HCT116 (cell line): ENCODE results near the gene XRCC3. TPM values are rescaled to one million over a fixed set of nuclear protein-coding genes. Genes with fewer than 3 reads are reported as not detected.

Source experiments
- ATAC-seq: fragments of 200-7000 bp; cut with Tn5 transposase; 2 replicates; pipeline ENCODE4 v1.9.1; 2020; ENCODE audit warnings: mild to moderate bottlenecking, moderate library complexity
- BruUV-seq: library from RNA; stranded (reverse); fragments of 400-500 nt; replicated peaks from 2 replicates; lab custom pipeline; 2021; lab: Mats Ljungman, UMichigan
- CTCF ChIA-PET: fragments of 300-600 bp; sonication (Branson Sonifier 250); formaldehyde crosslinking; loops from one replicate; lab custom pipeline; 2021; ENCODE audit warnings: antibody characterized with exemption; lab: Charles Lee
- POLR2A ChIA-PET: fragments of 300-600, 350-600 bp; sonication (Branson Sonifier 250); formaldehyde crosslinking; loops from one replicate; lab custom pipeline; 2021; ENCODE audit warnings: antibody characterized with exemption; lab: Charles Lee
- RAD21 ChIA-PET, 2 experiments: fragments of 300-600 bp; sonication (Branson Sonifier 250); formaldehyde crosslinking; loops; one replicate each; lab custom pipeline; 2023; ENCODE audit warnings: low total read pairs in 2 of 2; ENCODE audit not compliant: uncharacterized antibody in 2 of 2, unreplicated experiment in 2 of 2, low non-redundant PET in 1 of 2; lab: Charles Lee
- DNase-seq: peaks from one replicate; pipeline ENCODE4 v3.0.0-alpha.2; 2010; ENCODE audit warnings: low read depth, low spot score
- H2AFZ ChIP-seq: fragments of 200-600 bp; shearing (Covaris generic), sonication (generic); 2 replicates; pipeline ENCODE4 v1.6.1; 2017; ENCODE audit warnings: low read depth, mixed run types, mixed read lengths, antibody characterized with exemption, low read length; ENCODE audit not compliant: poor library complexity, severe bottlenecking
- H3K27ac ChIP-seq: 2 replicates; pipeline ENCODE4 v1.5.1; 2012; ENCODE audit warnings: low read depth, low read length
- H3K27me3 ChIP-seq: fragments of 200-600 bp; sonication (generic); 2 replicates; pipeline ENCODE4 v1.6.1; 2016; ENCODE audit warnings: mixed run types, low read length, mixed read lengths; ENCODE audit not compliant: insufficient read depth
- H3K36me3 ChIP-seq, 2 experiments: fragments of 200-500 bp in 1 of 2; fragments of 200-600 bp in 1 of 2; sonication (Bioruptor generic) in 1 of 2; sonication (generic) in 1 of 2; 2 replicates each; pipeline versions ENCODE4 v1.5.1 to v1.6.1; 2014 to 2016; ENCODE audit warnings: low read length in 2 of 2, inconsistent platforms in 1 of 2, mixed read lengths in 1 of 2, mixed run types in 1 of 2; ENCODE audit not compliant: insufficient read depth in 2 of 2, control insufficient read depth in 1 of 2
- H3K4me1 ChIP-seq, 2 experiments: fragments of 200-600 bp in 1 of 2; sonication (generic) in 1 of 2; 2 replicates each; pipeline versions ENCODE4 v1.5.1 to v1.6.1; 2012 to 2017; ENCODE audit warnings: low read length in 2 of 2, inconsistent platforms in 1 of 2, mild to moderate bottlenecking in 1 of 2, mixed read lengths in 1 of 2, mixed run types in 1 of 2, moderate library complexity in 1 of 2; ENCODE audit not compliant: insufficient read depth in 2 of 2, control insufficient read depth in 1 of 2
- H3K4me2 ChIP-seq: fragments of 200-600 bp; sonication (generic); 2 replicates; pipeline ENCODE4 v1.6.1; 2017; ENCODE audit warnings: mixed run types, low read length, mixed read lengths
- H3K4me3 ChIP-seq, 2 experiments: fragments of 200-600 bp in 1 of 2; sonication (generic) in 1 of 2; replicated peaks in 1 of 2; 2 replicates each; pipeline ENCODE4 v1.5.1; 2011 to 2016; ENCODE audit warnings: low read length in 2 of 2, control low read depth in 1 of 2, low read depth in 1 of 2, mild to moderate bottlenecking in 1 of 2, mixed read lengths in 1 of 2, mixed run types in 1 of 2
- H3K79me2 ChIP-seq: fragments of 200-600 bp; sonication (generic); 2 replicates; pipeline ENCODE4 v1.6.1; 2017; ENCODE audit warnings: mild to moderate bottlenecking, mixed run types, low read length, moderate library complexity, mixed read lengths; ENCODE audit not compliant: insufficient read depth
- H3K9ac ChIP-seq: fragments of 200-600 bp; sonication (generic); 2 replicates; pipeline ENCODE4 v1.6.1; 2016; ENCODE audit warnings: low read length, mixed read lengths
- H3K9me2 ChIP-seq: fragments of 200-600 bp; sonication (generic), shearing (Covaris generic); 2 replicates; pipeline ENCODE4 v1.6.1; 2017; ENCODE audit warnings: mixed run types, mild to moderate bottlenecking, moderate library complexity; ENCODE audit not compliant: insufficient read depth
- H3K9me3 ChIP-seq, 2 experiments: fragments of 200-500 bp in 1 of 2; fragments of 200-600 bp in 1 of 2; sonication (Bioruptor generic) in 1 of 2; sonication (generic) in 1 of 2; 2 replicates each; pipeline ENCODE4 v1.6.1; 2014 to 2017; ENCODE audit warnings: low read length in 2 of 2, mixed read lengths in 2 of 2, inconsistent platforms in 1 of 2, low read depth in 1 of 2, mild to moderate bottlenecking in 1 of 2, mixed run types in 1 of 2, moderate library complexity in 1 of 2; ENCODE audit not compliant: control insufficient read depth in 1 of 2, insufficient read depth in 1 of 2
- H4K20me1 ChIP-seq: fragments of 200-600 bp; sonication (generic), shearing (Covaris generic); 2 replicates; pipeline ENCODE4 v1.6.1; 2017; ENCODE audit warnings: mixed run types, mild to moderate bottlenecking, moderate library complexity; ENCODE audit not compliant: insufficient read depth
- CTCF ChIP-seq, 3 experiments: fragments of 200-600 bp in 1 of 3; sonication (generic) in 1 of 3; IDR thresholded peaks in 2 of 3; conservative IDR thresholded peaks in 1 of 3; 2 replicates each; pipeline ENCODE4 v1.5.1; 2012 to 2017; ENCODE audit warnings: low read depth in 2 of 3, low read length in 2 of 3, antibody characterized with exemption in 1 of 3, borderline replicate concordance in 1 of 3, control low read depth in 1 of 3, mild to moderate bottlenecking in 1 of 3, mixed read lengths in 1 of 3, mixed run types in 1 of 3, moderate library complexity in 1 of 3; ENCODE audit not compliant: insufficient read depth in 1 of 3
- RAD21 ChIP-seq: IDR thresholded peaks from 2 replicates; pipeline ENCODE4 v1.6.1; 2012; ENCODE audit warnings: low read depth, mild to moderate bottlenecking
- REST ChIP-seq: IDR thresholded peaks from 2 replicates; pipeline ENCODE4 v1.6.1; 2012; ENCODE audit warnings: low read depth
- SP1 ChIP-seq: IDR thresholded peaks from 2 replicates; pipeline ENCODE4 v1.6.1; 2012; ENCODE audit warnings: low read depth
- YY1 ChIP-seq: IDR thresholded peaks from 2 replicates; pipeline ENCODE4 v1.6.1; 2011; ENCODE audit warnings: low read length, low read depth, moderate library complexity, mild to moderate bottlenecking; ENCODE audit not compliant: insufficient replicate concordance; ENCODE audit errors: extremely low read depth
- ZNF274 ChIP-seq: fragments of 200-500 bp; sonication (Bioruptor generic); IDR thresholded peaks from 2 replicates; pipeline ENCODE4 v1.6.1; 2014; ENCODE audit warnings: mild to moderate bottlenecking, low read depth, low read length, inconsistent platforms
- intact Hi-C: fragments of 100-400 bp; cut with micrococcal nuclease; formaldehyde crosslinking; loops from 2 replicates; pipeline ENCODE4 v1.10.0; 2022
- total RNA-seq: library from RNA; stranded (reverse); gene quantifications from one replicate; pipeline ENCODE4 v1.2.1, GENCODE V29; 2021; ENCODE audit not compliant: unreplicated experiment

XRCC3 gene
- total RNA-seq, 1 experiment from 2014 or later: 48.7 TPM

GRCh38 chr14:103753774-103754173 is 38.5 kb upstream of the XRCC3 start (continued):
- TF ChIP-seq CTCF (IDR thresholded peaks at IDR 0.05 in 2 of 3, conservative IDR thresholded peaks at IDR 0.05 in 1 of 3; ENCODE audit: borderline replicate concordance in 1 of 3, insufficient read depth in 1 of 3, low read depth in 2 of 3, low read length in 2 of 3): no peak
- no peak for TF ChIP-seq REST
- TF ChIP-seq SP1: no peak
- no peak for TF ChIP-seq ZNF274

- ATAC-seq (no peak), DNase-seq (no peak)
- Histone ChIP-seq H3K9me3 (no peaks in the 10 kb centered on the region), H3K9ac (no peak overlapping the region), H4K20me1 (no peaks in the 10 kb centered on the region), H3K4me1 (no peaks in the 10 kb centered on the region), H3K79me2 (no peaks in the 10 kb centered on the region), H3K4me2 (no peak overlapping the region), H3K9me2 (no peaks in the 10 kb centered on the region), H3K27me3 (no peaks in the 10 kb centered on the region), H3K4me3 (no peak overlapping the region), H2AFZ (no peak overlapping the region), H3K36me3 (peaks cover 2 to 4% of the 10 kb centered on the region in 2 experiments; a peak in 2 of 4 replicates), H3K27ac (no peak overlapping the region)
- no TSS peak for BruUV-seq
- CTCF ChIA-PET: no interaction called here
- 0 out of 2 replicates have a peak, but pooled peaks have one; percentile 29 for TF ChIP-seq RAD21
- TF ChIP-seq YY1: no peak
- TF ChIP-seq CTCF (IDR thresholded peaks at IDR 0.05 in 2 of 3, conservative IDR thresholded peaks at IDR 0.05 in 1 of 3; ENCODE audit: borderline replicate concordance in 1 of 3, insufficient read depth in 1 of 3, low read depth in 2 of 3, low read length in 2 of 3): peak in 1 of 3 experiments; percentile 9; a peak in 1 of 6 replicates
- POLR2A ChIA-PET: no interaction called here
- intact Hi-C loops: no loop called here
- RAD21 ChIA-PET: no interaction called here
These were observed 34.6 kb upstream of the XRCC3 start for GRCh38 chr14:103749860-103750259.
